Kidney epithelial cell (primary cell): ENCODE results near the gene UNC5CL. TPM values are rescaled to one million over a fixed set of nuclear protein-coding genes. Genes with fewer than 3 reads are reported as not detected.

Experiments used
- DNase-seq: peaks from one replicate; pipeline ENCODE4 v3.0.0-alpha.2; 2010; ENCODE audit warnings: low read depth
- H3K27me3 ChIP-seq: 2 replicates; pipeline ENCODE4 v1.6.0; 2011; ENCODE audit warnings: low read length; ENCODE audit not compliant: control insufficient read depth, insufficient read depth
- H3K36me3 ChIP-seq: 2 replicates; pipeline ENCODE4 v1.5.1; 2011; ENCODE audit warnings: low read length; ENCODE audit not compliant: control insufficient read depth, insufficient read depth
- H3K4me3 ChIP-seq: 2 replicates; pipeline ENCODE4 v1.5.1; 2011; ENCODE audit warnings: low read depth, mild to moderate bottlenecking, control low read depth, low read length
- CTCF ChIP-seq: IDR thresholded peaks from 2 replicates; pipeline ENCODE4 v1.5.1; 2011; ENCODE audit warnings: mild to moderate bottlenecking, moderate library complexity, low read length, control low read depth, inconsistent platforms; ENCODE audit not compliant: insufficient read depth, poor library complexity, severe bottlenecking
- total RNA-seq: library from RNA; depleted of rRNA; stranded (reverse); fragments of >200 nt; gene quantifications from 2 replicates; pipeline ENCODE4 v1.2.3, GENCODE V29; 2015

UNC5CL gene
- total RNA-seq, 1 donor from 2014 or later: 1.1 TPM

GRCh38 chr6:41047306-41047705 lies 8.3 kb upstream of the UNC5CL start:
- H3K36me3 ChIP-seq: no peaks in the 10 kb centered on the region
- no peaks in the 10 kb centered on the region for H3K27me3 ChIP-seq
- H3K4me3 ChIP-seq: no peak overlapping the region
- no peak for DNase-seq
- no peak for TF ChIP-seq CTCF

GRCh38 chr6:41046084-41046483 lies 7.1 kb upstream of the UNC5CL start:
- Histone ChIP-seq H3K36me3 (no peaks in the 10 kb centered on the region), H3K27me3 (no peaks in the 10 kb centered on the region), H3K4me3 (no peak overlapping the region)
- no peak for DNase-seq
- no peak for TF ChIP-seq CTCF

GRCh38 chr6:41045664-41046063 lies 6.6 kb upstream of the UNC5CL start:
- Histone ChIP-seq H3K27me3 (no peaks in the 10 kb centered on the region), H3K36me3 (no peaks in the 10 kb centered on the region), H3K4me3 (no peak overlapping the region)
- DNase-seq: no peak
- no peak for TF ChIP-seq CTCF

- no peaks in the 10 kb centered on the region for H3K36me3 ChIP-seq
- H3K27me3 ChIP-seq: no peaks in the 10 kb centered on the region
- H3K4me3 ChIP-seq: no peak overlapping the region
- TF ChIP-seq CTCF: no peak
- DNase-seq: no peak
Measured at GRCh38 chr6:41043151-41043550, 4.1 kb upstream of the UNC5CL start.

- no peak for DNase-seq
- Histone ChIP-seq H3K36me3 (no peaks in the 10 kb centered on the region), H3K27me3 (no peaks in the 10 kb centered on the region), H3K4me3 (no peak within 1 kb of the TSS)
- no peak for TF ChIP-seq CTCF
Measured at GRCh38 chr6:41042226-41043055, 3.4 kb upstream of the UNC5CL start, which contains the start of gene TSPO2. TSPO2 (plus strand) TSS chr6:41042467; CDS start chr6:41042986, 519 bp downstream.
